OCI-LY7 (cell line): ENCODE measurements around the gene MYOCOS.

Source experiments
- EZH2phosphoT487 ChIP-seq: fragments of 200-600 bp; sonication (generic); IDR thresholded peaks from 2 replicates; pipeline ENCODE4 v1.6.1; 2018; ENCODE audit warnings: low read depth, borderline replicate concordance, mild to moderate bottlenecking, mixed run types, antibody characterized with exemption, low read length, moderate library complexity, mixed read lengths
- TF ChIP-seq, protein P1 (sequence below): fragments of 200-600 bp; sonication (generic); conservative IDR thresholded peaks from 2 replicates; pipeline ENCODE4 v1.5.1; 2014; ENCODE audit warnings: mild to moderate bottlenecking, antibody characterized with exemption, low read length, moderate library complexity, mixed read lengths

GRCh38 chr1:171583591-171584201, 38.3 kb upstream of the MYOCOS start:
- TF ChIP-seq, protein P1, sequence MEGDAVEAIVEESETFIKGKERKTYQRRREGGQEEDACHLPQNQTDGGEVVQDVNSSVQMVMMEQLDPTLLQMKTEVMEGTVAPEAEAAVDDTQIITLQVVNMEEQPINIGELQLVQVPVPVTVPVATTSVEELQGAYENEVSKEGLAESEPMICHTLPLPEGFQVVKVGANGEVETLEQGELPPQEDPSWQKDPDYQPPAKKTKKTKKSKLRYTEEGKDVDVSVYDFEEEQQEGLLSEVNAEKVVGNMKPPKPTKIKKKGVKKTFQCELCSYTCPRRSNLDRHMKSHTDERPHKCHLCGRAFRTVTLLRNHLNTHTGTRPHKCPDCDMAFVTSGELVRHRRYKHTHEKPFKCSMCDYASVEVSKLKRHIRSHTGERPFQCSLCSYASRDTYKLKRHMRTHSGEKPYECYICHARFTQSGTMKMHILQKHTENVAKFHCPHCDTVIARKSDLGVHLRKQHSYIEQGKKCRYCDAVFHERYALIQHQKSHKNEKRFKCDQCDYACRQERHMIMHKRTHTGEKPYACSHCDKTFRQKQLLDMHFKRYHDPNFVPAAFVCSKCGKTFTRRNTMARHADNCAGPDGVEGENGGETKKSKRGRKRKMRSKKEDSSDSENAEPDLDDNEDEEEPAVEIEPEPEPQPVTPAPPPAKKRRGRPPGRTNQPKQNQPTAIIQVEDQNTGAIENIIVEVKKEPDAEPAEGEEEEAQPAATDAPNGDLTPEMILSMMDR, result no peak
- TF ChIP-seq EZH2phosphoT487, result no peak
